Panc1 (cell line): ENCODE results near the gene GOLGA6L2. TPM values are rescaled to one million over a fixed set of nuclear protein-coding genes. Genes with fewer than 3 reads are reported as not detected.

ENCODE experiments used
- ATAC-seq: fragments of 200-7000 bp; cut with Tn5 transposase; 2 replicates; pipeline ENCODE4 v1.9.1; 2020; ENCODE audit warnings: mild to moderate bottlenecking, moderate library complexity
- BruUV-seq: library from RNA; stranded (reverse); fragments of 400-500 nt; replicated peaks from 2 replicates; lab custom pipeline; 2021; lab: Mats Ljungman, UMichigan
- CTCF ChIA-PET: fragments of 300-600 bp; sonication (Branson Sonifier 250); formaldehyde crosslinking; loops from one replicate; lab custom pipeline; 2022; ENCODE audit warnings: antibody characterized with exemption; lab: Charles Lee
- POLR2A ChIA-PET: fragments of 300-600 bp; sonication (Branson Sonifier 250); formaldehyde crosslinking; loops from one replicate; lab custom pipeline; 2022; ENCODE audit warnings: antibody characterized with exemption; lab: Charles Lee
- DNase-seq: peaks from one replicate; pipeline ENCODE4 v3.0.0-alpha.2; 2010; ENCODE audit warnings: low read depth, low spot score
- H3K27ac ChIP-seq: 2 replicates; pipeline ENCODE4 v1.5.1; 2011; ENCODE audit warnings: mild to moderate bottlenecking, low read length, inconsistent platforms
- H3K27me3 ChIP-seq: fragments of 200-500 bp; sonication (Bioruptor generic); 2 replicates; pipeline ENCODE4 v1.6.0; 2014; ENCODE audit warnings: low read length, inconsistent platforms; ENCODE audit not compliant: control insufficient read depth, insufficient read depth
- H3K36me3 ChIP-seq: fragments of 200-500 bp; sonication (Bioruptor generic); 2 replicates; pipeline ENCODE4 v1.5.1; 2014; ENCODE audit warnings: inconsistent platforms, mild to moderate bottlenecking, low read length, moderate library complexity; ENCODE audit not compliant: control insufficient read depth, insufficient read depth
- H3K4me1 ChIP-seq: 2 replicates; pipeline ENCODE4 v1.5.1; 2011; ENCODE audit warnings: inconsistent platforms, mild to moderate bottlenecking, low read length, moderate library complexity; ENCODE audit not compliant: control insufficient read depth, insufficient read depth
- H3K4me3 ChIP-seq, 2 experiments: 2 replicates each; pipeline ENCODE4 v1.5.1; 2011 to 2012; ENCODE audit warnings: low read depth in 2 of 2, low read length in 2 of 2, mild to moderate bottlenecking in 2 of 2, inconsistent platforms in 1 of 2, moderate library complexity in 1 of 2
- H3K9me3 ChIP-seq: fragments of 200-500 bp; sonication (Bioruptor generic); 2 replicates; pipeline ENCODE4 v1.5.1; 2014; ENCODE audit warnings: low read depth, mild to moderate bottlenecking, inconsistent platforms, low read length, moderate library complexity; ENCODE audit not compliant: control insufficient read depth, insufficient read depth
- CTCF ChIP-seq: fragments of 450-650 bp; IDR thresholded peaks from 2 replicates; pipeline ENCODE4 v1.5.1; 2017; ENCODE audit warnings: mild to moderate bottlenecking
- POLR2AphosphoS5 ChIP-seq: IDR thresholded peaks from 2 replicates; pipeline ENCODE4 v1.6.1; 2012; ENCODE audit warnings: mild to moderate bottlenecking, low read depth, low read length, moderate library complexity
- REST ChIP-seq, 2 experiments: IDR thresholded peaks; 2 replicates each; pipeline ENCODE4 v1.6.1; 2011 to 2012; ENCODE audit warnings: low read depth in 2 of 2, control low read depth in 1 of 2, low read length in 1 of 2, mild to moderate bottlenecking in 1 of 2, moderate library complexity in 1 of 2; ENCODE audit not compliant: insufficient read depth in 1 of 2
- SIN3A ChIP-seq: IDR thresholded peaks from 2 replicates; pipeline ENCODE4 v1.6.1; 2012; ENCODE audit warnings: low read depth, mild to moderate bottlenecking, low read length, moderate library complexity, borderline replicate concordance; ENCODE audit not compliant: insufficient read depth
- TCF7L2 ChIP-seq: IDR thresholded peaks from 2 replicates; pipeline ENCODE4 v1.6.1; 2011; ENCODE audit warnings: mild to moderate bottlenecking, low read depth, low read length, inconsistent platforms
- in situ Hi-C: cut with HindIII; loops from 2 replicates; pipeline ENCODE4 v1.10.0; 2016; ENCODE audit warnings: low sequenced_read_pairs, low pct_unique_long_range_greater_than_20kb
- intact Hi-C: fragments of 100-400 bp; cut with micrococcal nuclease; formaldehyde crosslinking; loops from one replicate; pipeline ENCODE4 v1.10.0; 2022; ENCODE audit not compliant: unreplicated experiment
- total RNA-seq: library from RNA; stranded (reverse); gene quantifications from one replicate; pipeline ENCODE4 v1.2.1, GENCODE V29; 2021; ENCODE audit not compliant: unreplicated experiment

The GOLGA6L2 gene
- total RNA-seq, 1 experiment from 2014 or later, result not detected

- no peak overlapping the region for H3K27ac ChIP-seq
- H3K27me3 ChIP-seq, result no peaks in the 10 kb centered on the region
- in situ Hi-C loops (no loop called here), intact Hi-C loops (no loop called here)
- no peak overlapping the region for H3K4me3 ChIP-seq
- no peaks in the 10 kb centered on the region for H3K9me3 ChIP-seq
- POLR2A ChIA-PET, result no interaction called here
- no peaks in the 10 kb centered on the region for H3K36me3 ChIP-seq
- TF ChIP-seq SIN3A, result no peak
- no peak for TF ChIP-seq TCF7L2
- TF ChIP-seq POLR2AphosphoS5, result no peak
- TF ChIP-seq CTCF, result no peak
- TF ChIP-seq REST (IDR thresholded peaks at IDR 0.05; ENCODE audit: insufficient read depth in 1 of 2, low read depth in 2 of 2, low read length in 1 of 2), result no peak
- CTCF ChIA-PET, result no interaction called here
- ATAC-seq (no peak), DNase-seq (no peak)
- BruUV-seq, result no TSS peak
- H3K4me1 ChIP-seq, result no peaks in the 10 kb centered on the region
Observed at GRCh38 chr15:23439513-23439912, 7.5 kb downstream of the GOLGA6L2 start.

GRCh38 chr15:23438816-23439466 lies 8.1 kb downstream of the GOLGA6L2 start:
- Histone ChIP-seq H3K9me3 (no peaks in the 10 kb centered on the region), H3K27ac (no peak overlapping the region), H3K36me3 (no peaks in the 10 kb centered on the region), H3K4me3 (no peak overlapping the region), H3K4me1 (no peaks in the 10 kb centered on the region), H3K27me3 (no peaks in the 10 kb centered on the region)
- TF ChIP-seq POLR2AphosphoS5 (no peak), CTCF (no peak), SIN3A (no peak), TCF7L2 (no peak), REST (IDR thresholded peaks at IDR 0.05; ENCODE audit: insufficient read depth in 1 of 2, low read depth in 2 of 2, low read length in 1 of 2) (no peak)
- DNase-seq (no peak), ATAC-seq (no peak)
- in situ Hi-C loops (no loop called here), intact Hi-C loops (no loop called here)
- CTCF ChIA-PET, result interaction anchor here (0.6 kb wide), 1 partner anchor 19 kb away, joined by 6 read pairs; no protein-coding TSS in a partner anchor
- BruUV-seq, result no TSS peak
- POLR2A ChIA-PET, result no interaction called here
